ENCODE measurements around the gene HHIP. TPM values are rescaled to one million over a fixed set of nuclear protein-coding genes. Genes with fewer than 3 reads are reported as not detected.

Gene HHIP
- total and polyA plus RNA-seq, 4 donors, result 3.3 to 14.0 (median 6.6) TPM

- H3K27me3 ChIP-seq (ENCODE audit: control insufficient read depth in 4 of 4, insufficient read depth in 4 of 4, low read length in 3 of 4), result no peaks in the 10 kb centered on the region
- no peaks in the 10 kb centered on the region for H3K36me3 ChIP-seq (ENCODE audit: control insufficient read depth in 4 of 4, insufficient read depth in 3 of 4, low read depth in 1 of 4, low read length in 3 of 4)
- no peak overlapping the region for H3K9ac ChIP-seq (ENCODE audit: low read depth in 1 of 2, low read length in 2 of 2)
- no peak for DNase-seq (ENCODE audit: low spot score)
- no peaks in the 10 kb centered on the region for H3K4me1 ChIP-seq (ENCODE audit: control insufficient read depth in 4 of 4, insufficient read depth in 4 of 4, low read length in 3 of 4)
- TF ChIP-seq REST (IDR thresholded peaks at IDR 0.05), result no peak
- TF ChIP-seq JUND (IDR thresholded peaks at IDR 0.05), result no peak
- TF ChIP-seq ZBTB33 (IDR thresholded peaks at IDR 0.05), result no peak
- TF ChIP-seq RAD21 (IDR thresholded peaks at IDR 0.05), result no peak
- no peak for TF ChIP-seq MAX (IDR thresholded peaks at IDR 0.05)
- no peak for TF ChIP-seq YY1 (IDR thresholded peaks at IDR 0.05)
- TF ChIP-seq HNF4A (conservative IDR thresholded peaks at IDR 0.05), result no peak
- no peak for TF ChIP-seq FOXA2 (IDR thresholded peaks at IDR 0.05)
- no peak for TF ChIP-seq ATF3 (IDR thresholded peaks at IDR 0.05)
- TF ChIP-seq HNF4G (IDR thresholded peaks at IDR 0.05), result no peak
- TF ChIP-seq NR2F2 (IDR thresholded peaks at IDR 0.05), result no peak
- no peak for TF ChIP-seq CTCF (IDR thresholded peaks at IDR 0.05; ENCODE audit: low read depth, low read length, missing input control)
- H3K27ac ChIP-seq (ENCODE audit: low read depth in 1 of 2, low read length in 2 of 2), result no peak overlapping the region
- 84% methylated on average over 6 of the region's 6 CpGs for WGBS
- no peaks in the 10 kb centered on the region for H3K9me3 ChIP-seq (ENCODE audit: control insufficient read depth in 4 of 4, low read length in 3 of 4)
- no peak overlapping the region for H3K4me3 ChIP-seq (ENCODE audit: low read depth in 1 of 3, low read length in 3 of 3)
Measured at GRCh38 chr4:144633215-144633614, 12.7 kb upstream of the HHIP start.

GRCh38 chr4:144634978-144635747, 10.8 kb upstream of the HHIP start:
- 86% methylated on average over 6 of the region's 6 CpGs for WGBS
- Histone ChIP-seq H3K4me3 (ENCODE audit: low read depth in 1 of 3, low read length in 3 of 3) (no peak overlapping the region), H3K9ac (ENCODE audit: low read depth in 1 of 2, low read length in 2 of 2) (no peak overlapping the region), H3K27me3 (ENCODE audit: control insufficient read depth in 4 of 4, insufficient read depth in 4 of 4, low read length in 3 of 4) (peaks cover 0 to 6% (median 0%) of the 10 kb centered on the region in 4 donors), H3K9me3 (ENCODE audit: control insufficient read depth in 4 of 4, low read length in 3 of 4) (no peaks in the 10 kb centered on the region), H3K36me3 (ENCODE audit: control insufficient read depth in 4 of 4, insufficient read depth in 3 of 4, low read depth in 1 of 4, low read length in 3 of 4) (no peaks in the 10 kb centered on the region), H3K27ac (ENCODE audit: low read depth in 1 of 2, low read length in 2 of 2) (no peak overlapping the region), H3K4me1 (ENCODE audit: control insufficient read depth in 4 of 4, insufficient read depth in 4 of 4, low read length in 3 of 4) (no peaks in the 10 kb centered on the region)
- TF ChIP-seq YY1 (IDR thresholded peaks at IDR 0.05) (no peak), RXRA (IDR thresholded peaks at IDR 0.05) (no peak), HNF4G (IDR thresholded peaks at IDR 0.05) (no peak), RAD21 (IDR thresholded peaks at IDR 0.05) (no peak), MAX (IDR thresholded peaks at IDR 0.05) (no peak), ATF3 (IDR thresholded peaks at IDR 0.05) (no peak), ZBTB33 (IDR thresholded peaks at IDR 0.05) (no peak), CTCF (IDR thresholded peaks at IDR 0.05; ENCODE audit: low read depth, low read length, missing input control) (no peak), HNF4A (conservative IDR thresholded peaks at IDR 0.05) (no peak), TAF1 (conservative IDR thresholded peaks at IDR 0.05) (no peak), EGR1 (IDR thresholded peaks at IDR 0.05; ENCODE audit: low read depth in 2 of 2) (no peak), SP1 (IDR thresholded peaks at IDR 0.05) (no peak)
- DNase-seq (ENCODE audit: low spot score), result no peak
